ENCODE measurements around the gene EMD. TPM values are rescaled to one million over a fixed set of nuclear protein-coding genes. Genes with fewer than 3 reads are reported as not detected.
A peak's percentile ranks its signal among the peaks of the same experiment; 100 is the strongest.
"Not testable (repeated sequence)": the region's sequence is repeated elsewhere in the genome, so short reads cannot be mapped to it uniquely, and the experiment has no call there.

EMD gene
- 91.7 and 92.8 TPM in 2 replicates for total RNA-seq

DNA sequence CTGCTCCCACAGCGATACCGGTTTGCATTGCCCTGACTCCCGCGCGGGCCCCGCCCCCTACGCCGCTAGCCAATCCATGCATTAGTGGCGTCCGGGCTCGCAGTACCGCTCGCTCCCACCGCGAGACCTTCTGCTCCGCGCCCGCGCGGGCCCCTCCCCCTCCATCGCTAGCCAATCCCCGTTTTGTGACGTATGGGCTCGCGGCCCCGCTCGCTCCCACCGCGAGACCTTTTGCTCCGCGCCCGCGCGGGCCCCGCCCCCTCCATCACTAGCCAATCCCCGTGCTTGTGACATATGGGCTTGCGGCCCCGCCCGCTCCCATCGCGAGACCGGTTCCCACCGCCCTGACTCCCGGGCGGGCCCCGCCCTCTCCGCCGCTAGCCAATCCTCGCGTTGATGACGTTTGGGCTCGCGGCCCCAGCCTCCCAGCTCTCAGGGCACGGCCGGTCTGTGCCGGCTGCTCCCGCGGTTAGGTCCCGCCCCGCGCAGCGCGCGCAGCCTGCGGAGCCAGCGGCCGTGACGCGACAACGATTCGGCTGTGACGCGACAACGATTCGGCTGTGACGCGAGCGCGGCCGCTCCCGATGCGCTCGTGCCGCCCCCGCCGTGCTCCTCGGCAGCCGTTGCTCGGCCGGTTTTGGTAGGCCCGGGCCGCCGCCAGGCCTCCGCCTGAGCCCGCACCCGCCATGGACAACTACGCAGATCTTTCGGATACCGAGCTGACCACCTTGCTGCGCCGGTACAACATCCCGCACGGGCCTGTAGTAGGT, at the start of gene EMD:
EMD (plus strand) TSS at position 497 of the 770 bp plus-strand sequence; CDS start at position 687, 190 bp downstream.
- H3K4me1 Mint-ChIP-seq, result peaks cover 14% of the 10 kb centered on the region
- intact Hi-C loops (cut with micrococcal nuclease), result loop anchor here (1.0 to 10.0 kb wide), 4 partner anchors 10 to 646 kb away; partner anchors contain the start of genes F8, FAM3A, FUNDC2 and LAGE3

DNA sequence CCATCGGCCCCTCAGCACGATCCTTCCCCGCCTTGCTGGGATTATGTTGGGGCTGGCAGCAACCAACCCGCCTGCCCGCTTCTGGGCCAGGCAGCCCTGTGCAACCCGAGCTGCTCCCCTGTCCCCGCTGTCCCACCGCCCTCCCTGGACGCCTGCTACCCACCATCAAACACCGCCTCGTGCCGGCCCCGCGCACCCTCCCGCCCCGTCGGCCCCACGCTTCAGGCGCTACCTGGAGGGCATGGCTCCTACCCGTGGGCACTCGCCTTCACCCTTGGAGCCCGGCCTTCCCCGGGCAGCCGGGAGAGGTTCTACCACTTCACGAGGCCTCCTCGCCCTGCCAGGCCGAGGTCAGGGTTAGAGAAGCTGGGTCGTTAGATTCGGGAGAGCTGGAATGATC, 46.5 kb upstream of the EMD start:
- intact Hi-C loops (cut with micrococcal nuclease), result no loop called here

More for the DNA sequence above, at the start of gene EMD:
- Mint-ChIP-seq H3K36me3 (ENCODE audit: low read depth) (peaks cover 15% of the 10 kb centered on the region), H3K27ac (peak within 1 kb of the TSS; percentile 92), H3K27me3 (no peaks in the 10 kb centered on the region), H3K9me3 (no peaks in the 10 kb centered on the region), H3K4me3 (peak within 1 kb of the TSS; percentile 88)
- DNase-seq, result peak; percentile 98

DNA sequence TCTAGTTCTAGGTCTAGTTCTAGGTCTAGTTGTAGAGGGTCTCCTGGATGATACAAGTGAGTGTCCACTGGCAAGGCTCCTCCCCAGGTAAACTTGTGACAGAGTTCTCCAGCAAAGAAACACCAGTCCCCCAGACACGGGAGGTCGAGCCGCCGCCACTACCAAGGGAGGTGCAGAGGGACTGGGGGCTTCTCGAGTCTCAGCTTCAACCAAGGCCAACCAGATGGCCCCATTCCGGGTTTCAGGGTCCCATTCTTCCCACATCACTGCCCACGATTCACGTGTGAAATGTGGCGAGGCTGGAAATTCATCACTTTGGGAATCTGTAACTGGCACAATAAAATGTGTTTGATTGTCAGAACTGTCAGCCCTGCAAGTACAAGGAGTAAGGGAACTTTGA, 46.0 kb upstream of the EMD start:
- Mint-ChIP-seq H3K27me3 (no peaks in the 10 kb centered on the region), H3K4me1 (peaks cover 26% of the 10 kb centered on the region), H3K36me3 (ENCODE audit: low read depth) (no peaks in the 10 kb centered on the region), H3K9me3 (no peaks in the 10 kb centered on the region), H3K27ac (peak overlapping the region; percentile 51), H3K4me3 (no peak overlapping the region)
- DNase-seq, result no peak
- intact Hi-C loops (cut with micrococcal nuclease), result no loop called here

More for the DNA sequence above, 46.5 kb upstream of the EMD start:
- Mint-ChIP-seq H3K27ac (no peak overlapping the region), H3K9me3 (no peaks in the 10 kb centered on the region), H3K4me1 (peaks cover 31% of the 10 kb centered on the region), H3K4me3 (no peak overlapping the region), H3K27me3 (no peaks in the 10 kb centered on the region), H3K36me3 (ENCODE audit: low read depth) (no peaks in the 10 kb centered on the region)
- no peak for DNase-seq

DNA sequence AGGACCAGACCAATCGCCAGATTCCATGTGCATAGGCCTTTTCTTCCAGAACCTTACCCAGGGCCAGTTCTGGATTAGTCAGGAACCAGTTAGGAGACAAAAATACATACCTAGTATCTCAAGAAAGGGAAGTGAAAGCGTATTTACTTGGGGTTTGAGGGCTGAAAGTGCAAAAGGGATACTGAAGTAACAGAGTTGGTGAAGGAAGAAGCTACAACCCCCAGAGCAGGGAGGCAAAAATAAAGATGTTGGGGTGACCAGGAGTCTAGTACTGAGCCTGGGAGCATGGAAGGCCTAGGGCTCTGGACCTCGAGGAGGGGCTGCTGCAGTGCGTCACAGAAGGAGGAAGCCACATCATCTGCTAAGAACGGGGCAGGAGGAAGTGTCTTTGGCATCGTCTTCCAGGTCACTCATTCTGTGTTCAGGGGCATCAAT, 45.2 kb upstream of the EMD start:
- DNase-seq, result no peak
- H3K9me3 Mint-ChIP-seq, result no peaks in the 10 kb centered on the region
- H3K27me3 Mint-ChIP-seq, result no peaks in the 10 kb centered on the region
- intact Hi-C loops (cut with micrococcal nuclease), result no loop called here
- peaks cover 23% of the 10 kb centered on the region for H3K4me1 Mint-ChIP-seq
- H3K27ac Mint-ChIP-seq, result peak overlapping the region; percentile 94
- no peaks in the 10 kb centered on the region for H3K36me3 Mint-ChIP-seq (ENCODE audit: low read depth)
- peak overlapping the region; percentile 73 for H3K4me3 Mint-ChIP-seq

GRCh38 chrX:154334496-154334895, 44.6 kb upstream of the EMD start:
- Mint-ChIP-seq H3K4me1 (peaks cover 23% of the 10 kb centered on the region), H3K27ac (peak overlapping the region; percentile 94), H3K27me3 (no peaks in the 10 kb centered on the region), H3K9me3 (no peaks in the 10 kb centered on the region), H3K36me3 (ENCODE audit: low read depth) (no peaks in the 10 kb centered on the region), H3K4me3 (peak overlapping the region; percentile 73)
- no peak for DNase-seq
- intact Hi-C loops (cut with micrococcal nuclease), result no loop called here

DNA sequence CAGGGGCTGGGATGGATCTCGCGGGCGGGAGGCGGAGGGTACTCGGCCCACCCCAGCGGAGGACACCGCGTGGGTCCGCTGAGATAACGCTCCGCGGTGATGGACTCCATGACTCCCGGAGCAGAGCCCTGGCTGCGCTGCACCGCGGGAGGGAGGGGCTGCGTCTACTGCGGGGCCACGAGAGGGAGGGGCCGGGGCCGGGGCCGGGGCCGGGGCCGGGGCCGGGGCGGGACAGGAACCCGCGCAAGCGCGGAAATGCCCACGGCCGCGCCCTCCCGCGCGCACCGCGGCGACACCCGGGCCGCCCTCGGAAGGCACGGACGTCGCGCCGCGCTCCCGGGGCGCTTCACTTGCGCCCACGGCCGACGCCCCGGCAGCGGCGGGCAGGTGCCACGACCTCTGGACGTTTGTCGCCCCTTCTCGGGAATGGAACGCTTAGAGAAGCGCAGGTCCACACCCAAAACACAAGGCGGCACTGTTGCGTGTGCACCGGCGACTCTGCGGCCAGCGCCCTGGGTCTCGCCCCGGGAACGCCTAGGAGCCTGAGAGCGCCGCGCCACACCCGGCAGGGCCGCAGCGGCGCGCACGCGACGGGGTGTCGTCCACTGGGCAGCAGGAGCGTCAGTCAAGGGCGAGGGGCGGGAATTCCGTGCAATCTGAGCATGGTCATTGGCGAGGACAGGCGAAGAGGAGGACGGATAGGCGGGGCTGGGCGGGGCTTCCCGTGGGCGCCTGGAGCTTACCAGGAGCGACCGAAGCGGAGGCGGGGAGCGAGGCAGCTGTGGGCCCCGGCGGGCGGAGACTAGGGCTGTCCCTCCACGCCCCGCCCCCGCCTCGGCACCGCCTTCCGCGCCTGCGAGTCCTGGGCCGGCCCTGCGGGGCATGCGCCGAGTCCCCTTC, 37.4 kb upstream of the EMD start:
- H3K36me3 Mint-ChIP-seq (ENCODE audit: low read depth); H3K9me3 Mint-ChIP-seq; DNase-seq; H3K4me1 Mint-ChIP-seq; H3K4me3 Mint-ChIP-seq; H3K27ac Mint-ChIP-seq; H3K27me3 Mint-ChIP-seq; intact Hi-C loops (cut with micrococcal nuclease): not testable (repeated sequence)

DNA sequence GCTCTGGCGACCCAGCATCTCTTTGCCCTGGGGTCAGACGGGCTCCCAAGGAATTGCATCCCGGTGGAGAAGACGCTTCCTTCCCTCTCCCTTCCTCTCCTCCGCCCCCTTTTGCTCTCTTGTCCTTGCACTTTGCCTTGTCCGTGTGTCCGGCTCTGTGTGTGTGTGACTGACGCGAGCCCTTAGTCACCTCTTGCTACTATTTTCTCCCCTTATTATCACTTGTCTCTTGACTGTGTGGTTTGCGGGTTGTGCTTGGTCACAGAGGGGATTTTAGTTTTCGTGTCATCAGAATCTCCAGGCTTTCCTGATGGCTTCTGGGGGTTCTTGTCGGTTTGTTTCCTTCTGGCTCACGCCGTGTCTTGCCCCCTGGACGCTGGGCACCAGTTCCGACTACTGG, 36.0 kb upstream of the EMD start:
- H3K4me1 Mint-ChIP-seq; H3K4me3 Mint-ChIP-seq; intact Hi-C loops (cut with micrococcal nuclease); H3K27me3 Mint-ChIP-seq; H3K27ac Mint-ChIP-seq; H3K36me3 Mint-ChIP-seq (ENCODE audit: low read depth); H3K9me3 Mint-ChIP-seq; DNase-seq: not testable (repeated sequence)

DNA sequence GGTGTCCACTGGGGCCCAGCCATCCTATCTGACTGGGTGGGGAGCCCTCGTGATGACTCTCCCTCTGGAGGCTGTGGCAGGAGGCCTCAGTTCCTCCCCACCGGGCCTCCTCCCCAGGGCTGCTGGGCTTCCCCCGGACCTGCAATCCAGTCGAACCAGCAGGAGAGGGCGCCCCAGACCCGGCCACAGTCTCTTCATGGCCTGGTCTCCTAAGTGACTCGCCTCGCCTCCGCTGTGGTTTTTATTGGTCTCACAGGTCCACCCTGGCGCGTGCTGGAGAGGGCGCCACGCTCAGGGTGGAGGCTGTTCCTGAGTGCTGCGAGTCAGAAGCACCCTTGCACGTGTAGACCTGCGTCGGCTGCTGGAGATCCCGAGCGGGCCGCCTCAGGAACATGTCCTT, 35.5 kb upstream of the EMD start:
- H3K27ac Mint-ChIP-seq; H3K27me3 Mint-ChIP-seq; H3K4me3 Mint-ChIP-seq; H3K4me1 Mint-ChIP-seq; DNase-seq; H3K9me3 Mint-ChIP-seq; intact Hi-C loops (cut with micrococcal nuclease); H3K36me3 Mint-ChIP-seq (ENCODE audit: low read depth): not testable (repeated sequence)

GRCh38 chrX:154348114-154348531, 31.0 kb upstream of the EMD start:
- Mint-ChIP-seq H3K36me3 (ENCODE audit: low read depth) (peaks cover 15% of the 10 kb centered on the region), H3K27me3 (no peaks in the 10 kb centered on the region), H3K9me3 (no peaks in the 10 kb centered on the region), H3K4me1 (peaks cover 11% of the 10 kb centered on the region), H3K4me3 (no peak overlapping the region), H3K27ac (peak overlapping the region; percentile 65)
- intact Hi-C loops (cut with micrococcal nuclease), result no loop called here
- no peak for DNase-seq

DNA sequence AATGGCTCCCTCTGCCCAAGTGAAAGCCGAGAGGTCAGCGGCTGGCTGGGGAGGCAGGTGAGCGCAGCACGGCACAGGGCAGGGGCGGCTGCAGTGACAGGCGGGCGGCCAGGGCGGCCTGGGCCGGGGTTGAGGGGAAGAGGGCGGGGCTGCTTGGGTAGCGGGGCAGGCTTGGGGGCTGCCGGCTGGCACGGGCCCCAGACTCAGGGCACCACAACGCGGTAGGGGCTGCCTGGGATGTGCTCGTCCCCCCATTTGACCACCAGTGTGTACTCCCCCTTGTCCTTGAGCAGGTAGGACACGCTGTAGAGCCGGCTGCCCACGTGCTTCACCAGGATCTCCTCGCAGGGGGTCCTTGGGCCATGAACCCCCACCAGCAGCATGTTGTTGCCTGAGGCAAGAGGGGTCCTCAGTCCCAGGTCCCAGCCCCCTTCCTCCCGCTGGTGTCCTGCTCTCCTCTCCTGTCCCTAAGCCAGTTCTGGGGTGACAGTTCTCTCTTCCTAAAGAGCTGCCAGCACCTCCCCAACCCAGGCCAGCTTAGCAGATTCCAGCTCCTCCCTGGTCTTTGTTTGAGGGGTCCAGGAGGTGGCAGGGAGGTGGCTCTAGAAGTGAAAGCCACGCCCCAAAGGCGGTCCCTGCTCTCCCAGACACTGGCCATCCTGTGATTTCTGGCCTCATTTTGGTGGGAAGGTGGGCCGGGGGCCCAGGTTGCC, 30.3 kb upstream of the EMD start:
- no peak for DNase-seq
- peaks cover 13% of the 10 kb centered on the region for H3K4me1 Mint-ChIP-seq
- H3K27me3 Mint-ChIP-seq, result no peaks in the 10 kb centered on the region
- peak overlapping the region; percentile 37 for H3K27ac Mint-ChIP-seq
- H3K4me3 Mint-ChIP-seq, result no peak overlapping the region
- H3K9me3 Mint-ChIP-seq, result no peaks in the 10 kb centered on the region
- peaks cover 17% of the 10 kb centered on the region for H3K36me3 Mint-ChIP-seq (ENCODE audit: low read depth)
- intact Hi-C loops (cut with micrococcal nuclease), result no loop called here

DNA sequence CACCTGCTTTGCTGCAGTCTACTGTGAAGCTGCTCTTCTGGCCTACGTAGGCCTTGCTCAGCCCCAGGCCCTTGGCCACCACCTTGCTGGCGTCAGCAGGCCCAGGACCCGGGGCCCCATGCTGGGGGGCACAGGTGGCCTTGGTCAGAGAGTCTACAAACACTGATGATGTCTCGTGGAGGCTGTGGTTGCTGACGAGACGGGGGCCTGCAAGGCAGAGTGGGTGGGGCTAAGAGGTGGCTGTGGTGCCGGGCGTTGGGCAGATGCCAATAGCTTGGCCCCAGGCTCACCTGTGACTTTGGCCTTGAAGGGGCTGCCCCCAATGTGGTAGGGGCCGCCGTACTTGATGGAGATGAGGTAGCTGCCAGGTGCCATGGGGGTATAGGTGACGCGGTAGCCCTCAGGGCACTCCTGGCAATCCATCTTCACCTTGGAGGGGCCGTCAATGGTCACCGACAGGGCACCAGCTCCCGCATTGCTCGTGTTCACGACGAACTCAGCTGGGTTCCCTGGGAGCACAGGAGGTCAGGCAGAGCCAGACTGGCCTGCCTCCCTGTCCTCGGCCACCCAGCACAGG, 29.6 kb upstream of the EMD start:
- Mint-ChIP-seq H3K27ac (no peak overlapping the region), H3K9me3 (no peaks in the 10 kb centered on the region), H3K4me1 (peaks cover 13% of the 10 kb centered on the region), H3K27me3 (no peaks in the 10 kb centered on the region), H3K36me3 (ENCODE audit: low read depth) (peaks cover 19% of the 10 kb centered on the region), H3K4me3 (no peak overlapping the region)
- DNase-seq, result no peak
- intact Hi-C loops (cut with micrococcal nuclease), result no loop called here

- DNase-seq, result no peak
- Mint-ChIP-seq H3K36me3 (ENCODE audit: low read depth) (peaks cover 19% of the 10 kb centered on the region), H3K4me1 (peaks cover 13% of the 10 kb centered on the region), H3K4me3 (no peak overlapping the region), H3K9me3 (no peaks in the 10 kb centered on the region), H3K27me3 (no peaks in the 10 kb centered on the region), H3K27ac (no peak overlapping the region)
- intact Hi-C loops (cut with micrococcal nuclease), result no loop called here
Measured at GRCh38 chrX:154349979-154350378, 29.1 kb upstream of the EMD start.

- peaks cover 19% of the 10 kb centered on the region for H3K36me3 Mint-ChIP-seq (ENCODE audit: low read depth)
- intact Hi-C loops (cut with micrococcal nuclease), result no loop called here
- no peak overlapping the region for H3K4me3 Mint-ChIP-seq
- H3K27me3 Mint-ChIP-seq, result no peaks in the 10 kb centered on the region
- no peaks in the 10 kb centered on the region for H3K9me3 Mint-ChIP-seq
- H3K27ac Mint-ChIP-seq, result no peak overlapping the region
- H3K4me1 Mint-ChIP-seq, result peaks cover 13% of the 10 kb centered on the region
- no peak for DNase-seq
Measured at GRCh38 chrX:154350429-154351182, 28.5 kb upstream of the EMD start.

Data from activated CD4-positive, alpha-beta T cell treated with anti-CD3 and anti-CD28 coated beads, Interleukin-2, amount 10 ng/mL, durations not matched to agents 24 days and 14 days (primary cell).